Rectal smooth muscle tissue (tissue), 1 donor: ENCODE measurements around the gene MID1.

ENCODE experiments used
- H3K27ac ChIP-seq: one replicate; pipeline ENCODE4 v1.7.0; 2013; ENCODE audit warnings: low read depth, low read length, inconsistent platforms
- H3K27me3 ChIP-seq: one replicate; pipeline ENCODE4 v1.7.0; 2013; ENCODE audit warnings: low read length; ENCODE audit not compliant: control insufficient read depth, insufficient read depth
- H3K36me3 ChIP-seq: one replicate; pipeline ENCODE4 v1.7.0; 2013; ENCODE audit warnings: low read length; ENCODE audit not compliant: control insufficient read depth, insufficient read depth
- H3K4me1 ChIP-seq: one replicate; pipeline ENCODE4 v1.7.0; 2013; ENCODE audit warnings: low read length; ENCODE audit not compliant: control insufficient read depth, insufficient read depth
- H3K4me3 ChIP-seq: one replicate; pipeline ENCODE4 v1.7.0; 2013; ENCODE audit warnings: low read length
- H3K9ac ChIP-seq: one replicate; pipeline ENCODE4 v1.7.0; 2013; ENCODE audit warnings: low read length

Gene MID1

DNA sequence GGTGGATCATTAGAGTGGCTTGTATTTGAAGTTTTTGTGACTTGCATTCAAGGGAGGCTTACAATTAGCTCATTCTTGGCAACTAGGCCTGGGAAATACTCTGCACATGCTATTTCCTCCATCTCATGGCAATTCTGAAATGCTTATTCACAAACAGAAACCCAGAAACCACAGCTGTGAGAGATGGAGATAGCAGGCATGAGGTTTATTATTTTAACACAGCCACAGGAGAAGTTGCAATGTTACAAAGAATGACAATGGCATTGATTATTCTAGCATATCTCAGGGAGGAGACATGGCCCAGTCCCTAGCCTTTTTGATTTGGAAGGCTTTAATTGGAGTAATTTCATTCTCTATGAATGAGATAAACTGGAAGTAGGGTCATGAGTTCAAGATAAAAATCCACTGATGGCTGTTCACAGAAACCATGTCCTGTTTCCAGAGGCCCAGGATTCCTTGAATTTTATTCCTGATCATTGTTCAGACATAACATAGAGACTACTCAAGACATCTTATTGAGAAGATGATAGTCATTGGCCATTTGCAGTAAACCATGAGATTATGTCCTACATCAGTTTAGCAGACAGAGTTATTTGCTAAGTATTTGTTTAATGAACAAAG lies 123.9 kb downstream of the MID1 start:
- Histone ChIP-seq H3K27ac (no peak overlapping the region), H3K4me1 (no peaks in the 10 kb centered on the region), H3K4me3 (no peak overlapping the region), H3K27me3 (no peaks in the 10 kb centered on the region), H3K9ac (no peak overlapping the region), H3K36me3 (no peaks in the 10 kb centered on the region)

GRCh38 chrX:10495677-10496076 lies 124.7 kb downstream of the MID1 start:
- Histone ChIP-seq H3K36me3 (no peaks in the 10 kb centered on the region), H3K27me3 (no peaks in the 10 kb centered on the region), H3K4me1 (no peaks in the 10 kb centered on the region), H3K9ac (no peak overlapping the region), H3K4me3 (no peak overlapping the region), H3K27ac (no peak overlapping the region)

DNA sequence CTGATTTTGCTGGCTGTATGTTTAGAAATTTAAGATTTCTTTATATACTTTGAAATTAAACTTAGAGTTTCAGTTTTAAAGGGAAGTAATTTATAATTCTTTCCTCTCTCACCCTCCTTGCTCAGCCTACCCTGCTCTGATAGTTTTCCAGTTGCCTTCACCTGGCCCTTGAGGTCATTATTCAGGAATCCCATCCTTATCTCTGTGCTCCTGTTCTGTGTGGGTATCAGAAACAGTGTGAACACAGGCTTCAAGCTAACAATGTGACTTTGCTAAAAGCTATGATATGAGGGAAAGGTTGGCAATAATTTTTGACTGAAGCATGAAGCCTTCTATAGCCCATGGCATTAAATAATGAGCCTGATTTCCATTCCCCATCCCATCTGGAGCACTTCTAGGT lies 128.1 kb downstream of the MID1 start:
- H3K36me3 ChIP-seq: no peaks in the 10 kb centered on the region
- no peak overlapping the region for H3K27ac ChIP-seq
- no peaks in the 10 kb centered on the region for H3K4me1 ChIP-seq
- H3K9ac ChIP-seq: no peak overlapping the region
- no peaks in the 10 kb centered on the region for H3K27me3 ChIP-seq
- H3K4me3 ChIP-seq: no peak overlapping the region

GRCh38 chrX:10486373-10486772 lies 134.0 kb downstream of the MID1 start:
- Histone ChIP-seq H3K9ac (no peak overlapping the region), H3K4me1 (peaks cover 9% of the 10 kb centered on the region), H3K36me3 (no peaks in the 10 kb centered on the region), H3K4me3 (no peak overlapping the region), H3K27me3 (no peaks in the 10 kb centered on the region), H3K27ac (peak overlapping the region; percentile 56)

GRCh38 chrX:10485326-10485725 lies 135.1 kb downstream of the MID1 start:
- H3K9ac ChIP-seq: no peak overlapping the region
- H3K27ac ChIP-seq: no peak overlapping the region
- no peak overlapping the region for H3K4me3 ChIP-seq
- no peaks in the 10 kb centered on the region for H3K36me3 ChIP-seq
- H3K4me1 ChIP-seq: peaks cover 9% of the 10 kb centered on the region
- no peaks in the 10 kb centered on the region for H3K27me3 ChIP-seq

GRCh38 chrX:10484683-10485247 lies 135.6 kb downstream of the MID1 start:
- H3K27me3 ChIP-seq: no peaks in the 10 kb centered on the region
- no peak overlapping the region for H3K9ac ChIP-seq
- peaks cover 9% of the 10 kb centered on the region for H3K4me1 ChIP-seq
- H3K27ac ChIP-seq: no peak overlapping the region
- no peak overlapping the region for H3K4me3 ChIP-seq
- no peaks in the 10 kb centered on the region for H3K36me3 ChIP-seq

DNA sequence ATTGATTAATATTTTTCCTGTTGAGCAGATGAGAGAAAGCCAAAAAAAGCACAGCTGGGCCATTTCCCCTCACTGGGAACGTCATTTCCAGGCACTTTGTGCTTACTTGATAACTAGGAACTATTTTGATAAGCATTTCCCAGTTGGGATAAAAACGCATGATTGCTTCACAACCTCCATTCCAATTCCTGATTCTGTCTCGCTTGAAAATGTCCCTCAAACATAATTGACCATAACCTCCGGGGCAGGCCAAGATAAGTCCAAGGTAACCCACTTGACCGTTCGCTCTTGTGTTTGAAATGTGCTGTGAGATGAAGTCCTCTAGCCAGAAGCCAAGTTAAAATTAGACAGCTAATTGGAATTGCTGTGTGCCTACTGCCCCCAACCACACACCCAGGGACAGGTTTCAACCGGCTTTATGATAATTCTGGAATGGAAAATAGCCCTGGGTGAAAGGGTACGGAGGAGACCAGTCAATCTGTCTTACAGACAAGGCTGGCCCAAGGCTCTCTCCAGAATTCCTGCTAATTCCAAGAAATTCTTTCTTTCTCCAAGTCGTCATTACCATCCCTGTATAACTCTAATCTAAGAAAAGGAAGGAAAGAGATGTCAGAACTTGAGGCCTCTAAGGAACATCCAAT lies 137.1 kb downstream of the MID1 start:
- Histone ChIP-seq H3K36me3 (no peaks in the 10 kb centered on the region), H3K27me3 (no peaks in the 10 kb centered on the region), H3K4me3 (no peak overlapping the region), H3K9ac (no peak overlapping the region), H3K4me1 (peaks cover 9% of the 10 kb centered on the region), H3K27ac (peak overlapping the region; percentile 34)

- H3K4me1 ChIP-seq: peaks cover 9% of the 10 kb centered on the region
- no peak overlapping the region for H3K4me3 ChIP-seq
- H3K27me3 ChIP-seq: no peaks in the 10 kb centered on the region
- no peak overlapping the region for H3K9ac ChIP-seq
- H3K27ac ChIP-seq: no peak overlapping the region
- no peaks in the 10 kb centered on the region for H3K36me3 ChIP-seq
Measured at GRCh38 chrX:10482708-10483107, 137.7 kb downstream of the MID1 start.

GRCh38 chrX:10482261-10482660 lies 138.1 kb downstream of the MID1 start:
- Histone ChIP-seq H3K36me3 (no peaks in the 10 kb centered on the region), H3K4me1 (peaks cover 9% of the 10 kb centered on the region), H3K9ac (no peak overlapping the region), H3K4me3 (no peak overlapping the region), H3K27me3 (no peaks in the 10 kb centered on the region), H3K27ac (no peak overlapping the region)

DNA sequence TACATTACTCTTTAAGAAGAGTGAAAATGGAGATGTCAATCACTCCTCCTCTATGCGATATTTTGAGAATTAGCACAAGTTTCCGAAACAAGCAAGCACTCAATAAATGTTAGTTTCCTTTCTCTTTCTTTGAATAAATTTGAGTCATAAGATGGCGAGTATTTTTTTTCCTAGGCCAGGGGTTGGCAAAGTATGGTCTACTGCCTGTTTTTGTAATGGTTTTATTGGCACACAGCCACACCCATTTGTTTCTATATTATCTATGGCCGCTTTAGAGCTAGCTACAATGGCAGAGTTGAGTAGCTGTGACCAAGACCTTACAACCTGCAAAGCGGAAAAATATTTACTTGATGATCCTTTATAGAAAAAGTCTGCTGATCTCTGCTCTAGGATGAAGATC lies 139.5 kb downstream of the MID1 start:
- no peak overlapping the region for H3K4me3 ChIP-seq
- H3K9ac ChIP-seq: no peak overlapping the region

GRCh38 chrX:10479508-10479907 lies 140.9 kb downstream of the MID1 start:
- Histone ChIP-seq H3K4me1 (peaks cover 1% of the 10 kb centered on the region), H3K27ac (no peak overlapping the region), H3K9ac (no peak overlapping the region), H3K4me3 (no peak overlapping the region), H3K27me3 (no peaks in the 10 kb centered on the region), H3K36me3 (no peaks in the 10 kb centered on the region)

More for the DNA sequence above, 139.5 kb downstream of the MID1 start:
- no peaks in the 10 kb centered on the region for H3K36me3 ChIP-seq
- H3K27ac ChIP-seq: no peak overlapping the region
- peaks cover 5% of the 10 kb centered on the region for H3K4me1 ChIP-seq
- no peaks in the 10 kb centered on the region for H3K27me3 ChIP-seq

DNA sequence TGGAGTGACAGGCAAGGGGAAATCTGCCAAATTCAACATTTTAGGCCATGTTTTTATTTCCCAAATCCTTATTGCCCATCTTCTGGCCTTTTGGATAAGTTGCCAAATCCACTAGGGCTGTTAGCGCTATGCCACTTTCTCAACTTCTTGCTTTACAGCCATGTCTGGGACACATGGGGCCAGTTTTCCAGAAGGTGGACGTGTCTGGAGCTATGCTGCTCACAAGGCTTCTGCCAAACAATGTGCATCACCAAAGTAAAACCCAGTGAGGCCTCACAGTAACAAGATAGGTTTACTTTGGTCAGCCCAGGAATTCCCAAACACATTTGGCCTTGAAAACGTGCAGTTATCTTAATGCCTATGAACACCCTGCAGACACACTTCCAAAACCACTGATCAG lies 142.9 kb downstream of the MID1 start:
- peaks cover 12% of the 10 kb centered on the region for H3K4me1 ChIP-seq
- no peaks in the 10 kb centered on the region for H3K27me3 ChIP-seq
- no peaks in the 10 kb centered on the region for H3K36me3 ChIP-seq
- no peak overlapping the region for H3K9ac ChIP-seq
- no peak overlapping the region for H3K27ac ChIP-seq
- H3K4me3 ChIP-seq: no peak overlapping the region
